SK-N-SH (cell line): ENCODE results near the gene SETD3.

ENCODE experiments used
- CTCF ChIP-seq: fragments of 200-600 bp; sonication (generic); IDR thresholded peaks from 2 replicates; pipeline ENCODE4 v1.6.1; 2017; ENCODE audit warnings: antibody characterized with exemption, mild to moderate bottlenecking, moderate library complexity
- EZH2phosphoT487 ChIP-seq: fragments of 200-600 bp; sonication (generic); IDR thresholded peaks from 2 replicates; pipeline ENCODE4 v1.6.1; 2017; ENCODE audit warnings: low read depth, mixed run types, mild to moderate bottlenecking, antibody characterized with exemption, moderate library complexity, borderline replicate concordance
- FOSL2 ChIP-seq: IDR thresholded peaks from 2 replicates; pipeline ENCODE4 v1.4.0; 2012; ENCODE audit warnings: low read depth, mild to moderate bottlenecking, moderate library complexity, borderline replicate concordance
- GATA2 ChIP-seq: sonication (generic); formaldehyde crosslinking; IDR thresholded peaks from 2 replicates; pipeline ENCODE4 v1.5.0; 2020; ENCODE audit warnings: mild to moderate bottlenecking, missing genetic modification reagents
- MXI1 ChIP-seq: IDR thresholded peaks from 2 replicates; pipeline ENCODE4 v1.6.1; 2012; ENCODE audit warnings: mild to moderate bottlenecking, low read depth, low read length, improper control_type of control experiment
- POLR2AphosphoS5 ChIP-seq: IDR thresholded peaks from 2 replicates; pipeline ENCODE4 v1.6.1; 2012; ENCODE audit warnings: low read depth, low read length
- RCOR1 ChIP-seq: fragments of 150-350 bp; IDR thresholded peaks from 2 replicates; pipeline ENCODE4 v1.6.1; 2017; ENCODE audit warnings: antibody characterized with exemption, low read length
- REST ChIP-seq: IDR thresholded peaks from 2 replicates; pipeline ENCODE4 v1.6.1; 2012; ENCODE audit warnings: mild to moderate bottlenecking, low read depth, low read length, moderate library complexity
- RFX5 ChIP-seq: IDR thresholded peaks from 2 replicates; pipeline ENCODE4 v1.6.1; 2012; ENCODE audit warnings: mild to moderate bottlenecking, improper control_type of control experiment, low read length
- SIN3A ChIP-seq: IDR thresholded peaks from 2 replicates; pipeline ENCODE4 v1.6.1; 2012; ENCODE audit warnings: low read depth, mild to moderate bottlenecking, low read length, moderate library complexity, borderline replicate concordance
- SMC3 ChIP-seq: IDR thresholded peaks from 2 replicates; pipeline ENCODE4 v1.6.1; 2012; ENCODE audit warnings: low read depth, low read length, improper control_type of control experiment
- TAF1 ChIP-seq: IDR thresholded peaks from 2 replicates; pipeline ENCODE4 v1.6.1; 2012; ENCODE audit warnings: low read depth, mild to moderate bottlenecking, low read length, moderate library complexity, borderline replicate concordance
- TEAD4 ChIP-seq: IDR thresholded peaks from 2 replicates; pipeline ENCODE4 v1.4.0; 2012; ENCODE audit warnings: mild to moderate bottlenecking, borderline replicate concordance; ENCODE audit not compliant: insufficient read depth
- USF2 ChIP-seq: fragments of 150-350 bp; IDR thresholded peaks from 2 replicates; pipeline ENCODE4 v1.6.1; 2017; ENCODE audit warnings: antibody characterized with exemption, low read length, low read depth, borderline replicate concordance

GRCh38 chr14:99497894-99498293 lies 17.2 kb upstream of the SETD3 start:
- TF ChIP-seq SIN3A = no peak
- no peak for TF ChIP-seq CTCF
- TF ChIP-seq TAF1 = no peak
- no peak for TF ChIP-seq USF2
- no peak for TF ChIP-seq RCOR1
- no peak for TF ChIP-seq GATA2 (CRISPR knock-in tag)
- TF ChIP-seq RFX5 = no peak
- no peak for TF ChIP-seq POLR2AphosphoS5
- no peak for TF ChIP-seq SMC3
- no peak for TF ChIP-seq TEAD4
- no peak for TF ChIP-seq EZH2phosphoT487
- TF ChIP-seq FOSL2 = no peak
- TF ChIP-seq MXI1 = no peak
- TF ChIP-seq REST = no peak
